GM21723 (cell line): ENCODE measurements around the gene DNMBP.
"Not testable (repeated sequence)": the region's sequence is repeated elsewhere in the genome, so short reads cannot be mapped to it uniquely, and the experiment has no call there.

Experiments
- ATAC-seq: cut with Tn5 transposase; IDR thresholded peaks from one replicate; pipeline ENCODE4 v1.9.1; 2021; ENCODE audit warnings: mild to moderate bottlenecking, moderate library complexity; ENCODE audit not compliant: unreplicated experiment

The DNMBP gene

DNA sequence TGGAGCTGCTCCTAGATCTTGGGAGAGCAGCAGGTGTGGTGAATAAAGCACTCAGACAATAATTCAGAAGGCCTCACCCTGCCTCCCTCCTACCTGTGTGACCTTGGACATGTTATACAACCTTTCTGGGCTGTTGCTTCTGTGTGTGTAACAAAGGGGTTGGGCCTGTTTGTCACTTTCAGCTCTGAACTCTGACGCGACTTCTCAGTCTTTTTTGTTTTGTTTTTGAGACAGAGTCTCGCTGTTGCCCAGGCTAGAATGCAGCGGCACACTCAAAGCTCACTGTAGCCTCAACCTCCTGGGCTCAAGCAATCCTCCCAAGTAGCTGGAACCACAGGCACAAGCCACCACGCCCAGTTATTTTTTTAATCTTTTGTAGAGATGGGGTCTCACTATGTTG lies 89.3 kb downstream of the DNMBP start:
- no peak for ATAC-seq

DNA sequence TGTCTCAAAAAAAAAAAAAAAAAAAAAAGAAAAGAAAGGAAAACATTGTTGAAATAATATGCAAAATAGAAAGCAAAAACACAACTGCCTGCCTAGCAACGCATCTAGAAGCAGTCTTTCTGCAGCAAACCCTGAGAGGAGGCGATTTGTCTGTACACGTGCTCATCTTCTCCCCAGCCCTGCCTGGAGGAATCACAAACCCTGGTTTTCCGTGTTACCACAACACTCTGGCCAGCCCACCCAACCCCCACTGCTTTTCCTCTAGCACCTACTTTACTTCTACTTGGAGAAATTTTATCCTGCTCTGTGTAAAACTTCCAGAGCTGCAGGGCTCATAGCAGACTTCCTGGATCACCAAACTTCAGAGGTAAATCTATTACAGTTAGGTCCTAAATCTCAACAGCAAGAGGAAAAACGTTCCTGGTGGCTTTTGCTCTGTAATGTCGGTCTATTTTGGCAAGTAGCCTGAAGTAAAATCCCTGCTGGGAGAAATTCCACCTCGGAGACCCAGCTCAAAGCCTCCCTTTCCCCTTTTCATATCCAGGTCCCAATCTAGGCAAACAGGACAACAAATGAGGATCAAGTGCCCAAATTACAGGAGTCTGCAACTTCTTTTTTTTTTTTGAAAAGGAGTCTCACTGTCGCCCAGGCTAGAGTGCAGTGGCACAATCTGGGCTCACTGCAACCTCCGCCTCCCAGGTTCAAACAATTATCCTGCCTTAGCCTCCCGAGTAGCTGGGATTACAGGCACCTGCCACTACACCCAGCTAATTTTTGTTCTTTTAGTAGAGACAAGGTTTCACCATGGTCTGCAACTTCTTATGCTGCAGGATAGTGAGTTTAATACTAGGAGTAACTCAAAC lies 91.6 kb downstream of the DNMBP start:
- ATAC-seq = no peak

DNA sequence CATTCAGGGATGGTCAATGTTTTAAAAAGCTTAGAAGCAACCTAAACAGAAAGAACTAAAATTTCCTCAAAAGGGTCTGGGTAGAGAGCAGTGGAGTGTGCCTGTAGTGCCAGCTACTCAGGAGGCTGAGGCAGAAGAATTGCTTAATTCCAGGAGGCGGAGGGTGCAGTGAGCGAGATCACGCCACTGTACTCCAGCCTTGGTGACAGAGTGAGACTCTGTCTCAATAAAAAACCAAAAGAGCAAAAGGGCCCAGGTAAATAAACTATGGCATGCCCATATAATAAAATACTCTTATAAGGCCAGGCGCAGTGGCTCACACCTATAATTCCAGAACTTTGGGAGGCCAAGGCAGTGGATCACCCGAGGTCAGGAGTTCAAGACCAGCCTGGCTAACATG lies 93.0 kb downstream of the DNMBP start:
- no peak for ATAC-seq

DNA sequence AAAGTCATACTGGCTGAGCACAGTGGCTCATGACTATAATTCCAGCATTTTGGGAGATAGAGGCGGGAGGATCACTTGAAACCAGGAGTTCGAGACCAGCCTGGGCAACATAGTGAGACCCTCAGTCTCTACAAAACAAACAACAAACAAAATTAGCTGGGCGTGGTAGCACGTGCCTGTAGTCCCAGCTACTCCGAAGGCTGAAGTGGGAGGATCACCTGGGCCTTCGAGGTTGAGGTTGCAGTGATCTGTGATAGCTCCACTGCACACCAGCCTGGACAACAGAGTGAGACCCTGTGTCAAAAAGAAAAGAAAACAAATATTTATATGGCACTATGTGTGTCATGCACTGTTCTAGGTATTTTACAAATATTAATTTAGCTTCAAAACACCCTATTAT lies 94.3 kb downstream of the DNMBP start:
- no peak for ATAC-seq

DNA sequence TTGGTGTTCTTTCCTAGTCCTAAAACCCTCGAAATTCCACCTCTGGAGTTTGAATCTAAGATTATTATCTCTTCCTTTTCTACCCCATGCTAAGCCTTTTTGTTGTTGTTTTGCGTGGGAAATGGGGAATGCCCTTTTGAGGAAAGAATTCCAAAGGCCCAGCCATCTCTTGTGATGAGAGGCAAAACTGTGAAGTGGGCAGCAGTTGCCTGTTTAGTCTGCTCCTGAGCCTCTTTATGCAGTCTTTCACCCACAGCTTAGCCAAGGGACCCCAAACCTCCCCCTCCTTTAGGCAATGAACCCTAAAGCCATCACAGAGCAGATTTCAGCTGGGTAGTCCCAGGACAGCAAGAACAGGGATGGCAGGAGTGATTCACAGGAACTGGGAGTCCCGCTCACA lies 95.5 kb downstream of the DNMBP start:
- no peak for ATAC-seq

DNA sequence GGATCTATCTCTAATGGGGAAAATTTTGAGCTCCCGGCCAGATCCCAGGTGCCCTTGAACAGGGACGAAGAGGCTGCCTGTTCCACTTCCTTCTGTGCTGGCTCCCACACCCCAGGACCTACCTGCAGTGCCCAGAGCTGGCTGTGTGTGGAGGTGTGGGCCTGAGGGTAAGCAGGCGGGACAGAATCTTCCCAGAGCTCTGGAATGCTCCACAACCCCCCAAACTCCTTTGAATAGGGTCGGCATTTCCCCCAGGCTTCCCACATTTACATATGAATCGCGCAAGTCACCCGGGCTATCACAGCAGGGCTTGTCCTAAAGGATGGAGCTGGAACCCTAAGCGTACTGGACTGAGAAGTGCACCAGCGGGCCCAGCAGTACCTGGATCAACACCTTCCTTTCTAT lies 95.9 kb downstream of the DNMBP start:
- ATAC-seq = no peak

DNA sequence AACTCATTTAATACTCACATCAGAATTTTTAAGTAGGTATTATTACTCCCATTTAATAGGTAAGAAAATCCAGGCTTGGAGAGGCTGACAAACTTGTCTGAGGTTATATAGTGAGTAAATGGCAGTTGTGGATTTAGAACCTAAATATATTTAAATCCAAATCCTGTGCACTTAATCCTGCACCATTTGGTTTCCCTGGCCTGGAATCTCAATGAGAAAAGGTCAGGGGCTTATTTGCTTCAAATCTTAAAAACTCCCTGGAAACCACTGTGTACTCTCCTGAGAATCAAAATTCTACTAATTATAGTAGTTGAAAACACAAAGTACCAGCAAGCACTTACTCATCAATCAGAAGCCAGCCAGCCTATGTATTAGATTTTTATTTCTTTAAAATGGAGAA lies 97.7 kb downstream of the DNMBP start:
- ATAC-seq = no peak

DNA sequence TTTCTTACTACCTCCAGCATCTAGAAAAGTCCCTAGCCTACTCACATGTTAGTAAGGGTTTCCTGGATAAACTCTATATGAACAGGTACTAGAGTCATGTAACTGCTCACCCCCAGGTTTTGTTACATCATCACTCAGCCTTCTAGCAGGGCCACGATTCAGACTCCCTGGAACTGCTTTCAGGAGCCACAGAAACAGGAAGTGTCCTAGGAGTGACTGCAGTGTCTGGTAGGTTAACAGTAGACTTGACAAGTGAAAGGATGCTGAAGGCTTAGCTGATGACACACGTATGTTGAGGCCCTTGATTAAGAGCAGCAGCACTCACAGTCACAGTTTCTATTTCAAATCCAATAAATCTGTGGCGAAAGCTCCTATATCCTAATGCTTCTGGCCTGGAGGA lies 101.2 kb downstream of the DNMBP start:
- ATAC-seq = no peak

DNA sequence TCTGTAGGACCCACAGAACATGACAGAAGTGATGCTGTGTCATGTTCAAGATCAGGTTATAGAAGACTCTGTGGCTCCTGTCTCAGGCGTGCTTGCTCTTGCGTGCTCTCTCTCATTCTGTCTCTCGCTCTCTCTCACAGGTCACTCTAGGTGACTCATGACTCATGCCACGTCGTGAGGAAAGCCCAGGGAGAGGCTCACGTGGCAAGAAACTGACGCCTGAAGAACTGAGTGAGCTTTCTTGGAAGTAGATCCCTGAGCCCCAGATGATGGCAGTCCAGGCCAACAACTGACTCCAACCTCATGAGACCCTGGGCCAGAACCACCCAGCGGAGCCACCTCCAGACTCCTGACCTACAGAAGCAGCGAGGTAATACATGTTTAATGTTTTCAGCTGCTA lies 103.3 kb downstream of the DNMBP start:
- no peak for ATAC-seq

DNA sequence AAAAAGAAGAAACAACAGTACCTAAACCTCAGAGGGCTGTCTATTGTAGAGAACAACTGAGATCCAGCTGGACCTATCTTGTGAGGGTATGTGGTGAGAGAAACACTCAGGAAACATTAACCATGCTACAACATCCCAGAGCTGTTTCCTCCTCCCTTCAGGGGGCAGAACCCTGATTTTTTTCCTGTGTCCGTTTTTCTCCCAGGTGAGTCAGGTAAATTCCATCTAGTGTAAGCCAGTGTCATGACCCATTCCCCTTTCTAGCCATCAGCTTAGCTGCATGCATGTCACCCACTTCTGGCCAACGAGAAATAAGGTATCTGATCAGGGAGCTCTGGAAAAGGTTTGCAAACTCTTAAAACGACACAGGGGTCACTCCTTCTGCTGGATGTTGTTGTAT lies 103.8 kb downstream of the DNMBP start:
- ATAC-seq = no peak

DNA sequence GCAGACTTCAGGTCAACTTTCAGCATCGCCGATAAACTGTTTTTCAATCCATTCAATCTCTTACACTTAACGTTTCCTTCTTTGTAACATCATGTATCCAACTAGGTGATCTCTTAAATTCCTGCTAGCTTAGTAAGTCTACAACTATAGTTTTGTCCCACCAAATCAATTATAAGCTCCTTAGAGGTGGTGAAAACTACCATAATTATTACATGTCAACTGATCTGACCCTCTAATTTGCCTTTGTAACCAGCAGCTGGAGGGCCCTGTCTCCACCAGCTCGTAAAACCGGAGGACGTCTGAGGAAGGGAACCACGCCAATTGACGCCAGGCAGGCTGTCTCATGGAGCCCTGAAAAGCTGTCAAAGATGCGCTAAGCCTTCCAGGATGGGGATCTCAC lies 113.9 kb downstream of the DNMBP start:
- no peak for ATAC-seq

DNA sequence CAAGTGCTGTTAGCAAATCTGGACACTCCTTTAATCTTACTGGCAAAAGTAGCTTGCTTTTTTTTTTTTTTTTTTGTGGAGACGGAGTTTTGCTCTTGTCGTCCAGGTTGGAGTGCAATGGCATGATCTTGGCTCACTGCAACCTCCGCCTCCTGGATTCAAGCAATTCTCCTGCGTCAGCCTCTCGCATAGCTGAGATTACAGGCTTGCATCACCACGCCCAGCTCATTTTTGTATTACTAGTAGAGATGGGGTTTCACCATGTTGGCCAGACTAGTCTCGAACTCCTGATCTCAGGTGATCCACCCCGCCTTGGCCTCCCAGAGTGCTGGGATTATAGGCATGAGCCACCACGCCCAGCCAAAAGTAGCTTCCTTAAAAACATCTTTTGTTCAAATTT lies 114.7 kb downstream of the DNMBP start:
- ATAC-seq = not testable (repeated sequence)

DNA sequence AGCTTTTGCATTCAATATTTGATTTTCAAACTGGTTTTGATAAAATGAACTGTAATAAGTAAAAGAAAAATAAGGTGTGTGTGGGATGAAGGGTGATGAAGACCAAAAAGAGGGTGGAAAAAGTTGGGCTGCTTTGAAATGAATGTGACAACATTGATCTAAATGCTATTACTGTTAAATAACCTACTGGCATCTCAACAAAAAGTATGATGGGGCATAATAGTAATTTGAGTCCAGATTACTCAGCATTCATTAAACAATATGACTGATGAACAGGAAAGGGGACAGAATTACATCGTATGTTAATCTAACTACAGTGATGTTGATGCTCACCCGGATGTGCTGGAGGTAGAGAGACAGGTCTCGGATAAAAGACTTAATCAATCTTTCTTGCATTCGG lies 115.1 kb downstream of the DNMBP start:
- ATAC-seq = no peak

DNA sequence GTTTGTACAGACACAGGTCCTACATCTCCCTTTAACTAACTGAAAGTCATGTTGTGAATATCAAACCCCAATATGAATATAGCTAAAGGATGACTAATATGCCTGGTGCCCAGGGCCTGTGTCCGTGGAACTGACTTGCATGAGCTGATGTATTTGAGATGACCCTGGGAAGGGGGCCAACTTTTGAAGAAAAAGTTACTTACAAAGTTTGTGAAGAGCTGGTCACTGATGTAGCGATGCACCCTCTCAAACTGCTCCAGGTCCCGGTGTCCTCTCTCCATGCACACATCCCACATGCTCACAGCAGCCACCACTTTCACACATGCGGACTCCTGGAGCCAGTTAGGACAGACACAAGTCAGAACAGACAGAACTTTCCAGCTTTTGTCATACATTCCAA lies 121.1 kb downstream of the DNMBP start:
- ATAC-seq = no peak

DNA sequence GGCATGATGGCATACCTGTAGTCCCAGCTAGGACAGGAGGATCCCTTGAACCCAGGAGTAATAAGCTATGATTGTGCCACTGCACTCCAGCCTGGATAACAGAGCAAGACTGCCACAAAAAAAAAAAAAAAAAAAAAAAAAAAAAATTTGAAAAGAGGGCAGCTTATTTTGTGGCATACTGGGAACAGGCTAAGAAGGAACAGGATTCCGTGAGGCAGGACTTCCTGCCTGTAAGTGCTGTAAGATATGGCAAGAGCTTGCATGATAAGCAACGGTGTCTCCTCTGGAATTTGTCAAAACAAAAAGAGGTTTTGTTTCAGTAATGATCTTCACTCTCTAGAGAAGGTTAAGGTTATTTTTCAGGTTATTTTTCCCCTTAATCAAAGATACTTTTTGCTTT lies 126.2 kb downstream of the DNMBP start:
- no peak for ATAC-seq

DNA sequence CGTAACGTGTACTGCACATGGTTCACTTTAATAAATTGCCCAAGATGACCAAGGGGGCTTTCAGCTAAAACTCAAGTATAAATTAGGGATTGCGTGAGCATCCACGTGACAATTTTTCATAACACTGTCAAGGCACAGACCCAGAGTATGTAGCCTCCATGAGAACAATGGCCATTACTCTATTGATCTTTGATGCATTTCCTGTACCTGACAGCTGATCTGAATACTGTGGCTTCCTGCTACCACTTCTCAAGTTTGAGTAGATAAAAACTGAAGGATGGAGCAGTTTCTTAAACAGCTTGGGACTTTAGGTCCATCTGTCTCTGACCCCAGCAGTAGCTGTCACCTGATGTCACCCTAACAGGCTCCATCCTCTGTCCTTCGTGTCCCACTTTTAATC lies 128.4 kb downstream of the DNMBP start:
- no peak for ATAC-seq

DNA sequence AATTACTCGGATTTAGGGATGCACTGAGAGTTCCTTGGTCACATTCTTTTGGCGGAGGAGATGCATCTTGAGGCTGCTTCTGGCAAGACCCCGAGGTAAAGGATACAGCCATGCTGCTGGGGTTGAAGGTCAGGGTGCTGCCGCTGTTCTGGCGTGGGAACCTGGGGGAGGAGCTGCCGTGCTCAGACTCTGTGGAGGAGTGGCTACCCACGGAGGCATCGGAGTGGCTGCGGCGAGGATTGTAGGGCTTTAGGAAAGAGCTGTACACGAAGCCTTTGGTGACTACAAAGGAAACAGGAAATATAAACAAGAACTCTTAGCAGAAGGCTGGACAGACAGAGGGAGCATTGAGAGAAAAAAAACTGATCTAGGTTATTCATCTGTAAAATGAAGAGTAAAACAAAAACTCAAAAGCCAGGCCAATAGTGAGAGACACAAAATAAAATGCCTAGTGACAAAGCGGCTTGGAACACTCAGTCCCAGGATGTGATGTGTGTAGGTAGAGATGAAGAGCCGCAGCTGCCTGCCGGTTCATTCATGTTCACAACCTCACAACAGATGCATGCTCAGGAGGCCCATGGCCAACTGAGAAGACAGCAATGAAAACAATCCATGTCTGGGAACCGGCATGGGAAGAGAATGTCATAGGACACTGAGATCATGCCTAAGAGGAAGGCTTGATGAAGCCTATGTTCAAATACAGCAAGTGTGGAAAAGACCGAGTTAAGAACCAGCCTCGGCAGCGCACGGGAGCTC lies 129.5 kb downstream of the DNMBP start:
- no peak for ATAC-seq

DNA sequence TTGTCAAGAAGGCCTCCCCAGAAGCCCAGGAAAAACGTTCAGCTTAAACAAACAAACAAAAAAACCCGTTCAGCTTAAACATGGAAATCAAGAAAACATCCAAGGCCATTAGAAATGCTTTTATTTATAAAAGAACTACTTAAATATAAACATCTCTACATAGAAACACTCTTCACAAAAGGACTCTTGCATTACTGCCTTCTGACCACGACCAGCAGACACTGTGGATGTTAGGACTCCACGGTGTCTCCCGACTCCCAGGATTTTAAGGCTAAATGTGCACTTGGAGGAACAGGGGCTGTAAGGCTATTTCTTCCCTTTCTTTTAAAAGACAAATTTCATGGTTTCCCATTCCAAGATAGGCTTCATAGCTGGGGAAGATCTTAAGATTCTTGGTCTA lies 134.3 kb downstream of the DNMBP start:
- no peak for ATAC-seq

DNA sequence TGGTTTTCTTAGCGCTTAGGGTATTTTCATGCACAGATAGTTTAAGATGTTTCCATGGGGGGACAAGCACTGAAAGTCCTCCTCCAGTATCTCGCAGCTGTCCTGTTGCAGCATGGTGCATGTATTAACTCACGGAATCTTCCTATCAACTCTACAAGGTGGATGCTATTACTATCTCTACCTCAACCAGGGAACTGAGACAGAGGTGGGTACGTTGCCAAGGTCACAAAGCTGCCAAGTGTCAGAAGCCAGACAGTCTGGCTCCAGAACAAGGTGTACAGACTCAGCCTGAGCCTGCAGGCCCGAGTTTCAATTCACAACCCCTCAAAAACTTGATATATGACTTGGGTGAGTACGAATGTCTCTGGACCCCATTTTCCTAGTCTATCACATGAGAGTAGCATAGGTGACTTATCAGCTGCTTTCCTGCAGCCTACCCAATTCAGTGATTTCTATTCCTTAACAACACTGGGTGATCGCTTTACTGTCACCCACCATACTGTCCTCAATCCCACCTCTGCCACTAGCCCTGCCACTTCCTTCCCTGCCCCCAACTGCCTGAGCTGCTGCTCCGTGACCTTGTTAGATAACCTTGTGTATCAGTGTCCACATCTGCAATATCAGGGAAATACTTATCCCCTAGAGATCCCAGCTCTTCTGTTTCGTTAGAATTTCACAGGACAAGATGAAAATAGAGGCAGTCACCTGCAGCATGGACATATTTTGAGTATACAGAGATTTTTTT lies 135.2 kb downstream of the DNMBP start:
- ATAC-seq = no peak

DNA sequence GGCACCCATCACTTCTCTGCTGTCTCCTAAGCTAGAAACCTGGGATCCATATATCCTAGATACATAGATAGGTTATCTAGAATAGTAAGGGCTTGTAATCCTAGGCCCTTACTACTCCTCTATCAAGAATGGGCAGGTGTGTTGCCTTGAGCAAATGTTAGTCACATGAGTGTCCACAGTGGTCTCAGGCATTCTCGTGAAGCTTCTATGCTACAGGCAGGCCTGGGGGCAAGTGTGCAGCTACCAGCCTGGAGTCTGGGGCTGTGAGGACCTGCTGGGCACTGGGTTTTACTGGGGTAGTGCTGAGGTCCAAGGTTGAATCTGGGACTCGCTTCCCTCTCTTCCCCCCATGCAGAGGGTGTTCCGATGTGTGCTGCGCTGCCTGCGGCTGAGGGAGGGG lies 135.9 kb downstream of the DNMBP start:
- ATAC-seq = no peak

DNA sequence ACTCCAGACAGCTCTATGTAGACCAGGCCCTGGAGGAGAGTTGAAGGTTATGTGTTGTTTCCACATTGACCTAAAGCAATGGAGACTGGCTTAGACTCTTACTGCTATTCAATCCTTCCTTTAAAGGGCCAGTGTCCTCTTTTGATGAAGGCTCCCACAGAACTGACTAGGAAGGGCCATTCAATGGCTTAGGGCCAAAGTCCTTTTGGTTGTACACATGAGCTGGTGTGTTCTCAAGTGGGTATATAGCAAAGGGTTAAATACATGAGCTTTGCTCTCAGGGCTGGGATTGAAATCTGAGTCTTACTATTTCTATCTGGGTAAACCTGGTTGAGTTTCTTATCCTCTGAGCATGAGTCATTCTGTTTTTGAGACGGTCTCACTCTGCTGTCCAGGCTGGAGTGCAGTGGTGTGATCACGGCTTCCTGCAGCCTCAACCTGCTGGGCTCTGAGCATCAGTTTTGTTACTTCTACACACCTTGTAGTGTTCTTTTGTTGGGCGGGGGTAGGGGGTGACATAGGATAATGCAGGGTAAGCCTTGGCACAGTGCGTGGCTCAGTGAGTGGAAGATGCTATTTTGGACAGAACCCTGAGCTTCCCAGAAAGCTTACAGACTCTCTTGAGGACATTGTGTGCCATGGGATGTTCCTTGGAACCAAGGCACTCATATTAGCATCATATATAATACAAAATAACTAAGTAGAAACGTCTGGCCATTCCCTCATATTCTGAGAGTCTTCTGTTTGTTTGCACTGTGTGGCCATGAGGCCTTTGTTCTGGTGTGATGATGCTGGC lies 137.2 kb downstream of the DNMBP start:
- ATAC-seq = no peak
